HG02884 (cell line): ENCODE results near the gene TBL1Y.
"Not testable (repeated sequence)": the region's sequence is repeated elsewhere in the genome, so short reads cannot be mapped to it uniquely, and the experiment has no call there.

Source experiments
- ATAC-seq: cut with Tn5 transposase; IDR thresholded peaks from one replicate; pipeline ENCODE4 v1.9.1; 2021; ENCODE audit warnings: mild to moderate bottlenecking, moderate library complexity; ENCODE audit not compliant: unreplicated experiment

Gene TBL1Y

GRCh38 chrY:7078725-7079124, 168.2 kb downstream of the TBL1Y start:
- ATAC-seq = no peak

GRCh38 chrY:7080548-7080947, 170.1 kb downstream of the TBL1Y start:
- not testable (repeated sequence) for ATAC-seq

GRCh38 chrY:7085606-7086005, 175.1 kb downstream of the TBL1Y start:
- peak; percentile 95 for ATAC-seq

- ATAC-seq = no peak
These were observed 182.3 kb downstream of the TBL1Y start for GRCh38 chrY:7092836-7093235.

GRCh38 chrY:7094365-7094764, 183.9 kb downstream of the TBL1Y start:
- ATAC-seq = no peak

GRCh38 chrY:7097021-7097420, 186.5 kb downstream of the TBL1Y start:
- no peak for ATAC-seq

- ATAC-seq = no peak
These were observed 189.2 kb downstream of the TBL1Y start for GRCh38 chrY:7099742-7100141.

- ATAC-seq = no peak
These were observed 192.2 kb downstream of the TBL1Y start for GRCh38 chrY:7102680-7103079.

GRCh38 chrY:7107179-7107578, 196.7 kb downstream of the TBL1Y start:
- ATAC-seq = no peak

GRCh38 chrY:7110086-7110485, 199.6 kb downstream of the TBL1Y start:
- no peak for ATAC-seq

- ATAC-seq = no peak
These were observed 205.4 kb downstream of the TBL1Y start for GRCh38 chrY:7115871-7116270.

GRCh38 chrY:7122202-7122601, 211.7 kb downstream of the TBL1Y start:
- ATAC-seq = no peak

- no peak for ATAC-seq
These were observed 214.9 kb downstream of the TBL1Y start for GRCh38 chrY:7125136-7126056.

- ATAC-seq = no peak
These were observed 217.7 kb downstream of the TBL1Y start for GRCh38 chrY:7128211-7128610.
